Right lobe of liver (tissue), 6 donors: ENCODE measurements around the gene MAGEB2. TPM values are rescaled to one million over a fixed set of nuclear protein-coding genes. Genes with fewer than 3 reads are reported as not detected.

ENCODE experiments used
- ATAC-seq, 4 donors: fragments of 200-7000 bp; cut with Tn5 transposase; one replicate each; pipeline ENCODE4 v1.9.1; 2020; ENCODE audit warnings: mild to moderate bottlenecking in 4 of 4, moderate library complexity in 4 of 4
- DNase-seq, 3 donors: peaks; one replicate each; pipeline ENCODE4 v3.0.0-alpha.2; 2020
- H3K27ac ChIP-seq, 3 donors: fragments of 200-600 bp; one replicate each; pipeline ENCODE4 v1.8.0; 2022
- H3K27me3 ChIP-seq, 2 donors: fragments of 200-600 bp; one replicate each; pipeline ENCODE4 v1.8.0; 2022
- H3K36me3 ChIP-seq, 4 donors: fragments of 200-600 bp; sonication (generic) in 1 of 4; one replicate each; pipeline versions ENCODE4 v1.5.1 to v1.8.0; 2017 to 2022; ENCODE audit warnings: control low read depth in 1 of 4
- H3K4me1 ChIP-seq, 4 donors: fragments of 200-600 bp; sonication (generic) in 1 of 4; one replicate each; pipeline versions ENCODE4 v1.5.1 to v1.8.0; 2017 to 2022; ENCODE audit warnings: control low read depth in 1 of 4
- H3K4me3 ChIP-seq, 3 donors: fragments of 200-600 bp; one replicate each; pipeline ENCODE4 v1.8.0; 2022
- H3K9me3 ChIP-seq, 4 donors: fragments of 200-600 bp; sonication (generic) in 1 of 4; one replicate each; pipeline versions ENCODE4 v1.5.1 to v1.8.0; 2017 to 2022; ENCODE audit warnings: control low read depth in 1 of 4
- POLR2A ChIP-seq: fragments of 450-650 bp; IDR thresholded peaks from one replicate; pipeline ENCODE4 v1.6.1; 2017; ENCODE audit warnings: antibody characterized with exemption, mild to moderate bottlenecking
- WGBS: methylation state at CpG from one replicate; pipeline ENCODE4 v1.1.6; 2018; ENCODE audit warnings: low coverage, low lambda C conversion rate; ENCODE audit not compliant: insufficient coverage; ENCODE audit errors: missing lambda C conversion rate; 5-methylcytosine and 5-hydroxymethylcytosine counted together
- intact Hi-C, 2 donors: fragments of 100-400 bp; cut with DNase I; formaldehyde crosslinking; loops; one replicate each; pipeline versions ENCODE4 v1.11.2 to v1.14.1; 2022
- long read RNA-seq: library from polyadenylated mRNA; unstranded; transcript quantifications from one replicate; pipeline ENCODE4 v2.0.0, GENCODE V29; 2019
- total RNA-seq, 6 experiments: library from RNA; depleted of rRNA in 2 of 6; stranded (reverse); fragments of >200 nt in 2 of 6; fragmentation: NEBNext Ultra II Directional in 3 of 6; extraction: Animal tissue kit (Norgen Biotek cat#: 25700) in 3 of 6; gene quantifications; one replicate each; pipeline versions ENCODE4 v1.1.0 to v1.2.4, GENCODE V29; 2016 to 2023
- TF ChIP-seq, protein P1 (sequence below), 4 donors: fragments of 200-600 bp in 3 of 4; fragments of 450-650 bp in 1 of 4; IDR thresholded peaks; one replicate each; pipeline versions ENCODE4 v1.5.1 to v1.8.0; 2016 to 2022; ENCODE audit warnings: antibody characterized with exemption in 4 of 4, mild to moderate bottlenecking in 2 of 4
- donor health status: DM: no; HTN: yes; CAD: no.
- donor health status: DM: no; HTN: no; CAD: no.
- donor health status: DM: no; HTN: no; CAD: no.
- donor health status: DM: no; HTN: yes; CAD: no.
- donor health status: DM: no; HTN: yes; CAD: no.

Gene MAGEB2, protein sequence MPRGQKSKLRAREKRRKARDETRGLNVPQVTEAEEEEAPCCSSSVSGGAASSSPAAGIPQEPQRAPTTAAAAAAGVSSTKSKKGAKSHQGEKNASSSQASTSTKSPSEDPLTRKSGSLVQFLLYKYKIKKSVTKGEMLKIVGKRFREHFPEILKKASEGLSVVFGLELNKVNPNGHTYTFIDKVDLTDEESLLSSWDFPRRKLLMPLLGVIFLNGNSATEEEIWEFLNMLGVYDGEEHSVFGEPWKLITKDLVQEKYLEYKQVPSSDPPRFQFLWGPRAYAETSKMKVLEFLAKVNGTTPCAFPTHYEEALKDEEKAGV
- total RNA-seq: not detected
- long read RNA-seq: 0 reads

DNA sequence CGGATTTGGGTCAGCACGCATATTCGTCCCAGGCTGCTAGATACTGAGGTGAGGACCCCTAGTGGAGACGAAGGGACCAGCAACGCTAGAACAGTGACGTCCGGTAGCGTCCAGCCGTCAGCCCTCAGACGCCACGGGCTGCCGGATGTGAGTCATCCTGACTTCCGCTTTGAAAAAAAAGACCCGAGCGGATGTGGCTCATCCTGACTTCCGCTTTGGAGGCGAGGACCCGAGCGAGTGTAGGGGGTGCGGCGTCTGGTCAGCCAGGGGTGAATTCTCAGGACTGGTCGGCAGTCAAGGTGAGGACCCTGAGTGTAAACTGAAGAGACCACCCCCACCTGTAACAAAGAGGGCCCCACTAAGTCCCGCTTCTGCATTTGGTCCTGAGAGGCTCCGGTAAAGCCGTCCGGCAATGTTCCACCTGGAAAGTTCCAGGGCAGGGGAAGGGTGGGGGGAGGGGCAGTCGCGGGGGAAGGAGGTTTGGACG lies at the start of gene MAGEB2:
MAGEB2 (plus strand) TSS at position 207 of the 487 bp plus-strand sequence. CDS start 3,018 bp downstream, outside the sequence.
- intact Hi-C loops: no loop called here
- ATAC-seq (no peak), DNase-seq (no peak)
- no peaks in the 10 kb centered on the region for H3K36me3 ChIP-seq
- H3K9me3 ChIP-seq: no peaks in the 10 kb centered on the region
- H3K4me1 ChIP-seq: no peaks in the 10 kb centered on the region
- no peak within 1 kb of the TSS for H3K4me3 ChIP-seq
- TF ChIP-seq, protein P1, sequence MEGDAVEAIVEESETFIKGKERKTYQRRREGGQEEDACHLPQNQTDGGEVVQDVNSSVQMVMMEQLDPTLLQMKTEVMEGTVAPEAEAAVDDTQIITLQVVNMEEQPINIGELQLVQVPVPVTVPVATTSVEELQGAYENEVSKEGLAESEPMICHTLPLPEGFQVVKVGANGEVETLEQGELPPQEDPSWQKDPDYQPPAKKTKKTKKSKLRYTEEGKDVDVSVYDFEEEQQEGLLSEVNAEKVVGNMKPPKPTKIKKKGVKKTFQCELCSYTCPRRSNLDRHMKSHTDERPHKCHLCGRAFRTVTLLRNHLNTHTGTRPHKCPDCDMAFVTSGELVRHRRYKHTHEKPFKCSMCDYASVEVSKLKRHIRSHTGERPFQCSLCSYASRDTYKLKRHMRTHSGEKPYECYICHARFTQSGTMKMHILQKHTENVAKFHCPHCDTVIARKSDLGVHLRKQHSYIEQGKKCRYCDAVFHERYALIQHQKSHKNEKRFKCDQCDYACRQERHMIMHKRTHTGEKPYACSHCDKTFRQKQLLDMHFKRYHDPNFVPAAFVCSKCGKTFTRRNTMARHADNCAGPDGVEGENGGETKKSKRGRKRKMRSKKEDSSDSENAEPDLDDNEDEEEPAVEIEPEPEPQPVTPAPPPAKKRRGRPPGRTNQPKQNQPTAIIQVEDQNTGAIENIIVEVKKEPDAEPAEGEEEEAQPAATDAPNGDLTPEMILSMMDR (IDR thresholded peaks at IDR 0.05): no peak
- TF ChIP-seq POLR2A: no peak
- no peak within 1 kb of the TSS for H3K27ac ChIP-seq
- 80% methylated on average over 21 of the region's 29 CpGs for WGBS
- no peaks in the 10 kb centered on the region for H3K27me3 ChIP-seq

DNA sequence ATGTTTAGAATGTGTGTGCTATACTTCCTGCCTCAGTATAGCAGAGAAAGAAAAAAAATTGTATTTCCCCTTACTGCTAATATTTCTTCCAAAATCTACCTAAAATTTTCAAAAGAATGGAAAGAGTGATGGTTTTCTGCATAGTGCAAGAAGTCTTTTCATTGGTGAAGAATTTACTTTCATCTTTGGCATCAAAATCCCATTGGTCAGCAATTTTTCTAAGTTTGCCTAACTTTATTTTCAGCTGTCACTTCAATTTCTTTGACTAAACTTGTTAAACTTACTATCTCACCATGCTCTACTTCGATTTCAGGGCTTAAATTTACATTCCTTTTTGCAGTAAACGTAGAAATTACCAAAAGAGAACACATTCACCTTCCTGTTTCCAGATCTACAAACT lies 44.5 kb upstream of the MAGEB2 start:
- 19% methylated on average over 2 of the region's 2 CpGs for WGBS

DNA sequence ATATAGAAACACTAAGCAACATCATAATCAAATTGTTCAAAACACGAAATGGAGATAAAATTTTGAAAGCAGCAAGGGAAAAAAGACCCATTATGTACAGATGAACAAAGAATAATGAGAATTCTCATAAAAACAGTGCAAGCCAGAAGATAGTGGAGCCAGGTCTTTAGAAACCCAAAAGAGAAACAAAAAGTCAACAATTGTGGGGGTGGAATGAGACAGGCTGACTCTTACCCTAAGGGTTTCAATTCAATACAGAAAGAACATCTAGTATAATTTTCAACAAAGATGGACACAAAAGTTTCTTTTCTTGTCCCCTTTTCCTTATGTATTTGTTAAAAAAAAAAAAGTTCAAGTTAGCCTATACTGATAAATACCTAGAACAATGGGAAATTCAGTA lies 34.0 kb upstream of the MAGEB2 start:
- Histone ChIP-seq H3K27me3 (peaks cover 0 to 13% of the 10 kb centered on the region in 2 donors), H3K4me3 (no peak overlapping the region), H3K36me3 (no peaks in the 10 kb centered on the region), H3K27ac (no peak overlapping the region), H3K9me3 (no peaks in the 10 kb centered on the region), H3K4me1 (no peaks in the 10 kb centered on the region)
- ATAC-seq (no peak), DNase-seq (no peak)
- WGBS: 20% methylated on average over 1 of the region's 1 CpG
- intact Hi-C loops: no loop called here
- TF ChIP-seq POLR2A: no peak
- TF ChIP-seq, protein P1 (IDR thresholded peaks at IDR 0.05): no peak

More for the DNA sequence above, 44.5 kb upstream of the MAGEB2 start:
- H3K27ac ChIP-seq: no peak overlapping the region
- ATAC-seq: no peak
- no peak overlapping the region for H3K4me3 ChIP-seq
- DNase-seq: no peak
- H3K36me3 ChIP-seq: no peaks in the 10 kb centered on the region
- H3K9me3 ChIP-seq: no peaks in the 10 kb centered on the region
- TF ChIP-seq, protein P1 (IDR thresholded peaks at IDR 0.05): no peak
- TF ChIP-seq POLR2A: no peak
- no peaks in the 10 kb centered on the region for H3K27me3 ChIP-seq
- intact Hi-C loops: no loop called here
- H3K4me1 ChIP-seq: no peaks in the 10 kb centered on the region

DNA sequence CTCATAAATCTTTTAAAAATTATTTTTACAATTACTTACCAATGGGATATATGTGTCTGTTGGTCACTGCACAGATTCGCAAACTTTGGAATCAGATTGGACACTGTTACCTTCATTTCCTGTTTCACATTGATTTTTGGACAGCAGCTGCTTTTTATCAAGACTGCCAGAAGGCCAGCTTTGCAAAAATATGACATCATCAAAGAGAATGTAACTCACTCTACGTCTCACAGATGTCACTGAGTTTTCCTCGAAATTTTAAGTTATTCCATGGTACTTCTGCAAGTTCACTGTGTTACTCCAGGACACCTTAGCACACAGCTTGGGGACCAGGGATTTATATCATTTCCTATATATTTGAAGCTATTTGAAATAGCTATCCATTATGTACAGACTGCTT lies 31.8 kb upstream of the MAGEB2 start:
- WGBS: 32% methylated on average over 3 of the region's 3 CpGs
- DNase-seq (no peak), ATAC-seq (no peak)
- H3K27me3 ChIP-seq: peaks cover 0 to 8% of the 10 kb centered on the region in 2 donors
- intact Hi-C loops: no loop called here
- H3K36me3 ChIP-seq: no peaks in the 10 kb centered on the region
- H3K9me3 ChIP-seq: no peaks in the 10 kb centered on the region
- no peak overlapping the region for H3K27ac ChIP-seq
- no peak overlapping the region for H3K4me3 ChIP-seq
- no peak for TF ChIP-seq POLR2A
- TF ChIP-seq, protein P1 (IDR thresholded peaks at IDR 0.05): no peak
- no peaks in the 10 kb centered on the region for H3K4me1 ChIP-seq
